A204.1 (cell line): Measurements from ENCODE around the gene ARHGAP15.

Experiments used
- FAIRE-seq: peaks from 2 replicates; lab custom pipeline; 2012; peaks lifted over from hg19 to GRCh38; lab: Jason Lieb, UNC

The ARHGAP15 gene

GRCh38 chr2:143584936-143585335 is 455.7 kb downstream of the ARHGAP15 start:
- peak; percentile 79 for FAIRE-seq

- no peak for FAIRE-seq
Measured at GRCh38 chr2:143586119-143586518, 456.9 kb downstream of the ARHGAP15 start.

GRCh38 chr2:143588746-143589145 is 459.5 kb downstream of the ARHGAP15 start:
- FAIRE-seq: no peak

GRCh38 chr2:143594161-143594560 is 464.9 kb downstream of the ARHGAP15 start:
- FAIRE-seq: no peak

- FAIRE-seq: no peak
Measured at GRCh38 chr2:143594745-143595144, 465.5 kb downstream of the ARHGAP15 start.

- no peak for FAIRE-seq
Measured at GRCh38 chr2:143600116-143600515, 470.9 kb downstream of the ARHGAP15 start.

- FAIRE-seq: no peak
Measured at GRCh38 chr2:143601828-143602227, 472.6 kb downstream of the ARHGAP15 start.

- no peak for FAIRE-seq
Measured at GRCh38 chr2:143603035-143603655, 473.9 kb downstream of the ARHGAP15 start.

GRCh38 chr2:143603846-143604565 is 474.8 kb downstream of the ARHGAP15 start:
- no peak for FAIRE-seq

GRCh38 chr2:143604566-143604959 is 475.3 kb downstream of the ARHGAP15 start:
- FAIRE-seq: no peak

- FAIRE-seq: no peak
Measured at GRCh38 chr2:143607231-143608062, 478.2 kb downstream of the ARHGAP15 start.

GRCh38 chr2:143608063-143608423 is 478.8 kb downstream of the ARHGAP15 start:
- FAIRE-seq: no peak

- no peak for FAIRE-seq
Measured at GRCh38 chr2:143608758-143609157, 479.5 kb downstream of the ARHGAP15 start.

- FAIRE-seq: no peak
Measured at GRCh38 chr2:143611336-143611735, 482.1 kb downstream of the ARHGAP15 start.

- FAIRE-seq: no peak
Measured at GRCh38 chr2:143615562-143615961, 486.3 kb downstream of the ARHGAP15 start.

- FAIRE-seq: no peak
Measured at GRCh38 chr2:143616452-143616851, 487.2 kb downstream of the ARHGAP15 start.

GRCh38 chr2:143617803-143618415 is 488.7 kb downstream of the ARHGAP15 start:
- no peak for FAIRE-seq

- no peak for FAIRE-seq
Measured at GRCh38 chr2:143622106-143622505, 492.9 kb downstream of the ARHGAP15 start.

GRCh38 chr2:143623231-143623908 is 494.2 kb downstream of the ARHGAP15 start:
- FAIRE-seq: no peak

GRCh38 chr2:143623909-143624260 is 494.7 kb downstream of the ARHGAP15 start:
- no peak for FAIRE-seq

- no peak for FAIRE-seq
Measured at GRCh38 chr2:143629340-143629739, 500.1 kb downstream of the ARHGAP15 start.

- no peak for FAIRE-seq
Measured at GRCh38 chr2:143632751-143633374, 503.6 kb downstream of the ARHGAP15 start.
